BJ (cell line): ENCODE results near the gene SLC17A9. TPM values are rescaled to one million over a fixed set of nuclear protein-coding genes. Genes with fewer than 3 reads are reported as not detected.

ENCODE experiments used
- CTCF ChIA-PET: fragments of 350-600 bp; formaldehyde crosslinking; extraction: SDS; loops from one replicate; lab custom pipeline; 2021; ENCODE audit warnings: antibody characterized with exemption, inconsistent platforms; lab: Yijun Ruan, JAX
- POLR2A ChIA-PET: fragments of 300-600 bp; sonication (Branson Sonifier 250); formaldehyde crosslinking; extraction: SDS; loops from one replicate; lab custom pipeline; 2021; ENCODE audit warnings: antibody characterized with exemption; lab: Charles Lee
- DNase-seq: peaks from one replicate; pipeline ENCODE4 v3.0.0-alpha.2; 2011; ENCODE audit warnings: low read depth
- H3K27me3 ChIP-seq: 2 replicates; pipeline ENCODE4 v1.6.0; 2011; ENCODE audit warnings: low read length; ENCODE audit not compliant: control insufficient read depth, insufficient read depth
- H3K36me3 ChIP-seq: 2 replicates; pipeline ENCODE4 v1.5.1; 2011; ENCODE audit warnings: low read length; ENCODE audit not compliant: control insufficient read depth, insufficient read depth
- H3K4me3 ChIP-seq: 2 replicates; pipeline ENCODE4 v1.5.1; 2011; ENCODE audit warnings: low read depth, mild to moderate bottlenecking, control low read depth, low read length
- CTCF ChIP-seq: IDR thresholded peaks from 2 replicates; pipeline ENCODE4 v1.5.1; 2011; ENCODE audit warnings: low read depth, mild to moderate bottlenecking, control low read depth, inconsistent platforms, low read length, moderate library complexity; ENCODE audit not compliant: insufficient read depth
- polyA plus RNA-seq: library from polyadenylated mRNA; depleted of rRNA; stranded (reverse); fragments of >200 nt; gene quantifications from 2 replicates; pipeline ENCODE4 v1.2.3, GENCODE V29; 2011

Gene SLC17A9
- polyA plus RNA-seq, 1 experiment, result 30.8 TPM

DNA sequence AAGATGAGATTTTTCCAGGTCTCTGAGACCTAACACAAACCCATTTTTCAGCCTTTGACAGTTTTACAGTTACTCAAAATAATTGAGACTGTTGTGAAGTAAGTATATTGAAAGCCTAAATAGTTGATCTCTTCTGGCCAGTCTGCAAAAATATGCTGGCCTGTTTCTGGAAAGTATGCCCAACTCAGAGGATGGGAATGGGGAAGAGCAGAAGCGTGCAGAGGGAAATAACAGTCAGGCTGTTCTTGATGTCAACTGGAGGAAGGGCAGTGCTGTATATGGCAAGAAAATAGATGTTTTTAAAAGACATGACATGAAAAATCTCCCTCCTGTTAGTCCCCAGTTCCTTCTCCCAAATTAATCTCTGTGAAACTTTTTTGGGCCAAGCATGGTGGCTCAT lies 10.7 kb upstream of the SLC17A9 start:
- Histone ChIP-seq H3K27me3 (no peaks in the 10 kb centered on the region), H3K4me3 (no peak overlapping the region), H3K36me3 (peaks cover 21% of the 10 kb centered on the region)
- DNase-seq, result no peak
- no peak for TF ChIP-seq CTCF
- POLR2A ChIA-PET, result no interaction called here
- CTCF ChIA-PET, result no interaction called here

- POLR2A ChIA-PET, result no interaction called here
- Histone ChIP-seq H3K27me3 (no peaks in the 10 kb centered on the region), H3K36me3 (peaks cover 25% of the 10 kb centered on the region), H3K4me3 (no peak overlapping the region)
- TF ChIP-seq CTCF, result no peak
- CTCF ChIA-PET, result no interaction called here
- DNase-seq, result no peak
Observed at GRCh38 chr20:62942456-62942855, 10.1 kb upstream of the SLC17A9 start.

GRCh38 chr20:62943396-62943795 lies 9.1 kb upstream of the SLC17A9 start:
- H3K36me3 ChIP-seq, result peaks cover 27% of the 10 kb centered on the region
- no peak overlapping the region for H3K4me3 ChIP-seq
- POLR2A ChIA-PET, result no interaction called here
- H3K27me3 ChIP-seq, result no peaks in the 10 kb centered on the region
- no peak for DNase-seq
- CTCF ChIA-PET, result no interaction called here
- no peak for TF ChIP-seq CTCF

DNA sequence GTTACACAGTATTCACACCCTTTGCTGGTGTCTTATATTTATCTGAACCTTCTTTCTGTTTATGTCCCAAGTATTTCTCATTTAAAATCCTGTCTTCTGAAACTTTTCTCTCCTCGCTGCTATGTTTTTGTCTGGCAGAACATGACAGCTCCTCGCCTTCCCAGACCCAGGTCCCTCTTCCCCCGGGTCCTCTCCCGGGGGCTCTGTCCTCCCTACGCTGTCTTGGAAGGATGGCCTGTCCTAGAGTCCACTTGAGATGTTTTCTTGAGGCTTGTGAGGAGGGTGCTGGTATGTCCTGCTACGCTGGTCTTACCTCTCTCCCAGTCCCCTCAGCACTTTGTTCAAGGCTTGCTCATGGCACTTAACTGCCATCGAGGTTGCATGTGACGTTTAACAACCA lies 8.3 kb upstream of the SLC17A9 start:
- CTCF ChIA-PET, result interaction anchor here (1.8 kb wide), 1 partner anchor 29 kb away, joined by 5 read pairs; no protein-coding TSS in a partner anchor

DNA sequence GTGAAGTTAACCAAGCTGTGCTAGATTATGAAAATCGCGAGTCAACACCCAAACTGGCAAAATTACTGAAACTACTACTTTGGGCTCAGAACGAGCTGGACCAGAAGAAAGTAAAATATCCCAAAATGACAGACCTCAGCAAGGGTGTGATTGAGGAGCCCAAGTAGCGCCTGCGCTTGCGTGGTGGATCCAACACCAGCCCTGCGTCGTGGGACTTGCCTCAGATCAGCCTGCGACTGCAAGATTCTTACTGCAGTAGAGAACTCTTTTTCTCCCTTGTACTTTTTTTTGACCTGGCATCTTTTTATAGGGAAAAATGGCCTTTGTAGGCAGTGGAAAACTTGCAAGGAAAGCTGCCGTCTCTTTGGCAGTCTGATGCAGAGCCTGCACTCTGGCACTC lies 7.8 kb upstream of the SLC17A9 start:
- no peak for TF ChIP-seq CTCF
- no peak for DNase-seq
- Histone ChIP-seq H3K36me3 (peaks cover 29% of the 10 kb centered on the region), H3K27me3 (no peaks in the 10 kb centered on the region), H3K4me3 (no peak overlapping the region)
- ChIA-PET CTCF (interaction anchor here (1.8 kb wide), 1 partner anchor 28 kb away, joined by 5 read pairs; no protein-coding TSS in a partner anchor), POLR2A (no interaction called here)

More for the DNA sequence above, 8.3 kb upstream of the SLC17A9 start:
- Histone ChIP-seq H3K4me3 (no peak overlapping the region), H3K36me3 (peaks cover 30% of the 10 kb centered on the region), H3K27me3 (no peaks in the 10 kb centered on the region)
- no peak for TF ChIP-seq CTCF
- no peak for DNase-seq
- POLR2A ChIA-PET, result no interaction called here
